B cell (primary cell): ENCODE results near the gene HSPB6. TPM values are rescaled to one million over a fixed set of nuclear protein-coding genes. Genes with fewer than 3 reads are reported as not detected.

Source experiments
- ATAC-seq: fragments of 200-7000 bp; cut with Tn5 transposase; one replicate; pipeline ENCODE4 v1.10.0; 2021; ENCODE audit warnings: low read depth, mild to moderate bottlenecking, moderate number of reproducible peaks, moderate library complexity
- CTCF ChIA-PET: fragments of 350-600 bp; sonication (Branson Sonifier 250); formaldehyde crosslinking; loops from one replicate; lab custom pipeline; 2021; ENCODE audit warnings: antibody characterized with exemption, inconsistent platforms; lab: Charles Lee
- POLR2A ChIA-PET: fragments of 350-600 bp; sonication (Branson Sonifier 250); formaldehyde crosslinking; loops from one replicate; lab custom pipeline; 2021; ENCODE audit warnings: antibody characterized with exemption; lab: Charles Lee
- DNase-seq: peaks from one replicate; pipeline ENCODE4 v3.0.0; 2013
- H2AFZ ChIP-seq: 2 replicates; pipeline ENCODE4 v1.6.1; 2012; ENCODE audit warnings: mild to moderate bottlenecking, low read depth, low read length; ENCODE audit not compliant: insufficient read depth, poor library complexity, severe bottlenecking
- H3K27ac ChIP-seq, 2 donors: 1 replicate in 1 of 2; 2 replicates in 1 of 2; pipeline ENCODE4 v1.5.1; 2012 to 2013; ENCODE audit warnings: low read length in 2 of 2, mild to moderate bottlenecking in 2 of 2, moderate library complexity in 1 of 2
- H3K27me3 ChIP-seq, 4 experiments: fragments of 200-600 bp in 1 of 4; sonication (generic) in 1 of 4; replicated peaks in 1 of 4; 1 replicate in 2 of 4; 2 replicates in 2 of 4; pipeline versions ENCODE4 v1.6.1 to v1.7.0; 2013 to 2016; ENCODE audit warnings: low read length in 3 of 4, mild to moderate bottlenecking in 2 of 4, mixed read lengths in 1 of 4, moderate library complexity in 1 of 4; ENCODE audit not compliant: insufficient read depth in 4 of 4, control insufficient read depth in 3 of 4; ENCODE audit errors: control extremely low read depth in 1 of 4
- H3K36me3 ChIP-seq, 2 experiments: replicated peaks in 1 of 2; 1 replicate in 1 of 2; 2 replicates in 1 of 2; pipeline versions ENCODE4 v1.6.1 to v1.7.1; 2013; ENCODE audit warnings: low read length in 1 of 2; ENCODE audit not compliant: insufficient read depth in 2 of 2, control insufficient read depth in 1 of 2; ENCODE audit errors: control extremely low read depth in 1 of 2, extremely low read depth in 1 of 2
- H3K4me1 ChIP-seq, 2 donors: fragments of 200-600 bp in 1 of 2; sonication (generic) in 1 of 2; 1 replicate in 1 of 2; 2 replicates in 1 of 2; pipeline versions ENCODE4 v1.5.1 to v1.6.1; 2013 to 2017; ENCODE audit warnings: low read length in 2 of 2; ENCODE audit not compliant: control insufficient read depth in 2 of 2, insufficient read depth in 2 of 2
- H3K4me2 ChIP-seq: replicated peaks from 2 replicates; pipeline ENCODE3; 2012; ENCODE audit warnings: mild to moderate bottlenecking, low read depth, low read length; ENCODE audit not compliant: poor library complexity, severe bottlenecking
- H3K4me3 ChIP-seq, 5 experiments: fragments of 200-600 bp in 1 of 5; sonication (generic) in 1 of 5; 1 replicate in 3 of 5; 2 replicates in 2 of 5; pipeline versions ENCODE4 v1.5.1 to v1.7.0; 2011 to 2016; ENCODE audit warnings: low read length in 4 of 5, mild to moderate bottlenecking in 4 of 5, low read depth in 2 of 5, control low read depth in 1 of 5, moderate library complexity in 1 of 5; ENCODE audit not compliant: insufficient read depth in 1 of 5; ENCODE audit errors: control extremely low read depth in 1 of 5, extremely low read depth in 1 of 5
- H3K79me2 ChIP-seq: fragments of 200-600 bp; sonication (generic); one replicate; pipeline ENCODE4 v1.6.0; 2016; ENCODE audit warnings: low read length; ENCODE audit not compliant: control insufficient read depth, insufficient read depth
- H3K9ac ChIP-seq: fragments of 200-600 bp; sonication (generic); 2 replicates; pipeline ENCODE4 v1.6.1; 2017; ENCODE audit warnings: mild to moderate bottlenecking, low read length, moderate library complexity
- H3K9me3 ChIP-seq, 3 donors: one replicate each; pipeline versions ENCODE4 v1.6.1 to v1.7.1; 2013; ENCODE audit warnings: low read length in 2 of 3; ENCODE audit not compliant: control insufficient read depth in 2 of 3, insufficient read depth in 1 of 3; ENCODE audit errors: control extremely low read depth in 1 of 3
- H4K20me1 ChIP-seq: 2 replicates; pipeline ENCODE4 v1.6.0; 2012; ENCODE audit warnings: mild to moderate bottlenecking, low read length; ENCODE audit not compliant: insufficient read depth, control insufficient read depth, poor library complexity, severe bottlenecking
- H3K27ac Mint-ChIP-seq: one replicate; pipeline ENCODE4 v1.8.0; 2021; ENCODE audit warnings: mixed read lengths
- H3K27me3 Mint-ChIP-seq: one replicate; pipeline ENCODE4 v1.8.0; 2021; ENCODE audit warnings: mixed read lengths
- H3K4me1 Mint-ChIP-seq: one replicate; pipeline ENCODE4 v1.8.0; 2021; ENCODE audit warnings: mixed read lengths
- H3K4me3 Mint-ChIP-seq: one replicate; pipeline ENCODE4 v1.8.0; 2021; ENCODE audit warnings: mixed read lengths
- H3K9me3 Mint-ChIP-seq: one replicate; pipeline ENCODE4 v1.8.0; 2022; ENCODE audit warnings: mixed read lengths; ENCODE audit not compliant: insufficient read depth
- CTCF ChIP-seq: fragments of 200-600 bp; IDR thresholded peaks from one replicate; pipeline ENCODE4 v1.8.0; 2022; ENCODE audit warnings: antibody characterized with exemption, mild to moderate bottlenecking
- EZH2 ChIP-seq: IDR thresholded peaks from 2 replicates; pipeline ENCODE4 v1.6.1; 2012; ENCODE audit warnings: borderline replicate concordance, low read depth, mild to moderate bottlenecking, moderate library complexity, low read length; ENCODE audit not compliant: insufficient read depth, poor library complexity, severe bottlenecking
- WGBS: methylation state at CpG from one replicate; pipeline ENCODE4 v1.1.5; 2013; ENCODE audit warnings: missing lambda C conversion rate; ENCODE audit not compliant: insufficient coverage; 5-methylcytosine and 5-hydroxymethylcytosine counted together
- intact Hi-C: fragments of 100-400 bp; cut with micrococcal nuclease; formaldehyde crosslinking; loops from one replicate; pipeline ENCODE4 v1.10.0; 2022
- polyA plus RNA-seq: library from polyadenylated mRNA; depleted of rRNA; stranded (reverse); fragments of >200 nt; gene quantifications from 2 replicates; pipeline ENCODE4 v1.2.3, GENCODE V29; 2012
- total RNA-seq, 2 donors: library from RNA; stranded (reverse); fragments of 120-200 nt in 1 of 2; gene quantifications; 1 replicate in 1 of 2; 2 replicates in 1 of 2; pipeline versions ENCODE4 v1.2.3 to v1.2.4, GENCODE V29; 2013 to 2022

HSPB6 gene
- total and polyA plus RNA-seq, 2 donors (not counting 1 experiment from before 2014, with no cell fraction given): not detected

- H3K4me3 Mint-ChIP-seq: no peak overlapping the region
- Histone ChIP-seq H3K9me3 (no peaks in the 10 kb centered on the region), H3K4me2 (no peak overlapping the region), H3K27ac (no peak overlapping the region), H2AFZ (no peak overlapping the region), H3K79me2 (no peaks in the 10 kb centered on the region), H3K9ac (no peak overlapping the region), H4K20me1 (no peaks in the 10 kb centered on the region), H3K4me1 (no peaks in the 10 kb centered on the region), H3K36me3 (peaks cover 0 to 2% of the 10 kb centered on the region in 2 experiments), H3K27me3 (no peaks in the 10 kb centered on the region), H3K4me3 (no peak overlapping the region)
- ATAC-seq (no peak), DNase-seq (no peak)
- TF ChIP-seq CTCF: no peak
- TF ChIP-seq EZH2: no peak
- no peaks in the 10 kb centered on the region for H3K4me1 Mint-ChIP-seq
- WGBS: 97% methylated on average over 31 of the region's 31 CpGs
- H3K27ac Mint-ChIP-seq: no peak overlapping the region
- H3K9me3 Mint-ChIP-seq: no peaks in the 10 kb centered on the region
- POLR2A ChIA-PET: no interaction called here
- CTCF ChIA-PET: interaction anchor here (0.6 kb wide), 1 partner anchor 472 kb away, joined by 3 read pairs; no protein-coding TSS in a partner anchor
- H3K27me3 Mint-ChIP-seq: no peaks in the 10 kb centered on the region
- intact Hi-C loops: no loop called here
Measured at GRCh38 chr19:35786299-35787160, 29.7 kb upstream of the HSPB6 start.

- Histone ChIP-seq H3K27me3 (no peaks in the 10 kb centered on the region), H2AFZ (no peak overlapping the region), H3K36me3 (peaks cover 0 to 3% of the 10 kb centered on the region in 2 experiments), H3K79me2 (no peaks in the 10 kb centered on the region), H4K20me1 (no peaks in the 10 kb centered on the region), H3K9ac (no peak overlapping the region), H3K9me3 (no peaks in the 10 kb centered on the region), H3K4me1 (no peaks in the 10 kb centered on the region), H3K4me2 (no peak overlapping the region), H3K27ac (no peak overlapping the region), H3K4me3 (no peak overlapping the region)
- Mint-ChIP-seq H3K27me3 (no peaks in the 10 kb centered on the region), H3K27ac (no peak overlapping the region), H3K4me1 (no peaks in the 10 kb centered on the region), H3K4me3 (no peak overlapping the region), H3K9me3 (no peaks in the 10 kb centered on the region)
- TF ChIP-seq CTCF: no peak
- no peak for TF ChIP-seq EZH2
- 97% methylated on average over 9 of the region's 10 CpGs for WGBS
- no peak for DNase-seq
- ATAC-seq: no peak
- CTCF ChIA-PET: no interaction called here
- POLR2A ChIA-PET: no interaction called here
- intact Hi-C loops: no loop called here
Measured at GRCh38 chr19:35785339-35785627, 28.5 kb upstream of the HSPB6 start.
